Neural crest cell (in vitro differentiated cells): ENCODE results near the gene ID2. TPM values are rescaled to one million over a fixed set of nuclear protein-coding genes. Genes with fewer than 3 reads are reported as not detected.

ENCODE experiments used
- DNase-seq: peaks from one replicate; pipeline ENCODE4 v3.0.0; 2021; ENCODE audit warnings: low read depth, mixed read lengths, low spot score
- H3K27ac Mint-ChIP-seq: one replicate; pipeline ENCODE4 v1.8.0; 2021; ENCODE audit warnings: mild to moderate bottlenecking, mixed read lengths; ENCODE audit not compliant: unreplicated experiment
- H3K27me3 Mint-ChIP-seq: 2 replicates; pipeline ENCODE4 v1.8.0; 2021; ENCODE audit warnings: low read depth, mild to moderate bottlenecking, mixed read lengths
- H3K36me3 Mint-ChIP-seq: 2 replicates; pipeline ENCODE4 v1.8.0; 2021; ENCODE audit warnings: low read depth, mild to moderate bottlenecking, mixed read lengths
- H3K4me1 Mint-ChIP-seq: 2 replicates; pipeline ENCODE4 v1.8.0; 2021; ENCODE audit warnings: mixed read lengths
- H3K4me3 Mint-ChIP-seq: one replicate; pipeline ENCODE4 v1.8.0; 2021; ENCODE audit warnings: mild to moderate bottlenecking, mixed read lengths
- H3K9me3 Mint-ChIP-seq: 2 replicates; pipeline ENCODE4 v1.8.0; 2021; ENCODE audit warnings: mixed read lengths
- total RNA-seq: library from RNA; stranded (reverse); gene quantifications from 2 replicates; pipeline ENCODE4 v1.2.1, GENCODE V29; 2021
- TF ChIP-seq, protein P1 (sequence below): fragments of 200-600 bp; sonication (generic); conservative IDR thresholded peaks from 2 replicates; pipeline ENCODE4 v1.5.0; 2021; ENCODE audit warnings: antibody characterized with exemption, mild to moderate bottlenecking

The ID2 gene
- total RNA-seq, 1 donor from 2014 or later = 46.1 TPM

DNA sequence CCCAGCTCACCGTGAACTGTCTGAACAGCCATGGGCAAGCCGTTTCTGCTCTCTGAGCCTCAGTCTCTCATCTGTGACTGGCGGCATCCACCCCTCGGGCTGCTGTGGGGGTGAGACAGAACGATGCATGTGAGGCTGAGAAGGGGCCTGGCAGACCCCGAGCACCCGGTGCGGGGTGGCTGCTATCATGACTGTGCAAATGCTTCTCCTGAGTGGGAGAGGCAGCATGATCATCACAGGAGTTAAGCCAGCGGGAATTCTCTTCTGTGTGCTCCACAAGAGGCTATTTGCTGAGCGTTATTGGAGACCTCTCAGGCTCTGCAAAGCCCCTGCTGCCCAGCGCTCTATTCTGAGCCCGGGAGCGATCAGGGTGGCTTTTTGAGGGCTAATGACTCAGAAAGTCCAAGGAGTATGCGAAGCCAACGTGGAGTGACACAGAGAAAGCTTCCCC lies 45.8 kb upstream of the ID2 start:
- peaks cover 9% of the 10 kb centered on the region for H3K27me3 Mint-ChIP-seq
- peaks cover 66% of the 10 kb centered on the region for H3K4me1 Mint-ChIP-seq
- H3K36me3 Mint-ChIP-seq = no peaks in the 10 kb centered on the region
- peak overlapping the region; percentile 64 for H3K4me3 Mint-ChIP-seq
- no peak for DNase-seq
- TF ChIP-seq, protein P1, sequence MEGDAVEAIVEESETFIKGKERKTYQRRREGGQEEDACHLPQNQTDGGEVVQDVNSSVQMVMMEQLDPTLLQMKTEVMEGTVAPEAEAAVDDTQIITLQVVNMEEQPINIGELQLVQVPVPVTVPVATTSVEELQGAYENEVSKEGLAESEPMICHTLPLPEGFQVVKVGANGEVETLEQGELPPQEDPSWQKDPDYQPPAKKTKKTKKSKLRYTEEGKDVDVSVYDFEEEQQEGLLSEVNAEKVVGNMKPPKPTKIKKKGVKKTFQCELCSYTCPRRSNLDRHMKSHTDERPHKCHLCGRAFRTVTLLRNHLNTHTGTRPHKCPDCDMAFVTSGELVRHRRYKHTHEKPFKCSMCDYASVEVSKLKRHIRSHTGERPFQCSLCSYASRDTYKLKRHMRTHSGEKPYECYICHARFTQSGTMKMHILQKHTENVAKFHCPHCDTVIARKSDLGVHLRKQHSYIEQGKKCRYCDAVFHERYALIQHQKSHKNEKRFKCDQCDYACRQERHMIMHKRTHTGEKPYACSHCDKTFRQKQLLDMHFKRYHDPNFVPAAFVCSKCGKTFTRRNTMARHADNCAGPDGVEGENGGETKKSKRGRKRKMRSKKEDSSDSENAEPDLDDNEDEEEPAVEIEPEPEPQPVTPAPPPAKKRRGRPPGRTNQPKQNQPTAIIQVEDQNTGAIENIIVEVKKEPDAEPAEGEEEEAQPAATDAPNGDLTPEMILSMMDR = no peak
- H3K27ac Mint-ChIP-seq = peak overlapping the region; percentile 87
- H3K9me3 Mint-ChIP-seq = no peaks in the 10 kb centered on the region

- H3K27ac Mint-ChIP-seq = peak overlapping the region; percentile 87
- DNase-seq = no peak
- no peaks in the 10 kb centered on the region for H3K9me3 Mint-ChIP-seq
Observed at GRCh38 chr2:8636721-8637636, 44.9 kb upstream of the ID2 start.

DNA sequence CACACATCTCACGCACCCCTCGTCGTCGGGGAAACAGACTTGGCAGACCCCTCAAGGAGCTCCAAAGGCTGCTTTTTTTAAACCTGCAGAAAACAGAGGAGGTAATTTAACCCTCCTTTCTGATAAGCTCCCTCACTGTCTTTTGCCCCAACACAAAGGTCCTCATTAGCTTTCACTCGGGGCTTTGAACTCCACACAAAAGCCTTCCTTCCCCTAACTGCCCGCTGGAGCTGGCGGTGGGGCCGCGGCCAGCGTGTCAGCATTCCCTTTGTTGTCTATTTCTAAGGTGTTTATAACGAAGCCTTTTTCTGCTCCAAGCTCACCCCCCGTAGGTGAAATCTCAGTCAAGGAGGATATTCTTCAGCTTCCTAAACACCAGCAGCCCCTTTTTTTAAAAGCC lies 43.5 kb upstream of the ID2 start:
- Mint-ChIP-seq H3K4me1 (peaks cover 88% of the 10 kb centered on the region), H3K9me3 (no peaks in the 10 kb centered on the region), H3K36me3 (no peaks in the 10 kb centered on the region), H3K4me3 (peak overlapping the region; percentile 66), H3K27ac (peak overlapping the region; percentile 93), H3K27me3 (peaks cover 9% of the 10 kb centered on the region)
- TF ChIP-seq, protein P1 = no peak
- peak; percentile 23 for DNase-seq

More at GRCh38 chr2:8636721-8637636, 44.9 kb upstream of the ID2 start:
- H3K27me3 Mint-ChIP-seq = peaks cover 9% of the 10 kb centered on the region
- H3K4me3 Mint-ChIP-seq = peak overlapping the region; percentile 64
- no peaks in the 10 kb centered on the region for H3K36me3 Mint-ChIP-seq
- TF ChIP-seq, protein P1 = no peak
- peaks cover 75% of the 10 kb centered on the region for H3K4me1 Mint-ChIP-seq

GRCh38 chr2:8639122-8639635 lies 42.7 kb upstream of the ID2 start:
- Mint-ChIP-seq H3K4me1 (peaks cover 90% of the 10 kb centered on the region), H3K4me3 (peak overlapping the region; percentile 66), H3K9me3 (no peaks in the 10 kb centered on the region), H3K27me3 (peaks cover 9% of the 10 kb centered on the region), H3K36me3 (no peaks in the 10 kb centered on the region), H3K27ac (peak overlapping the region; percentile 93)
- TF ChIP-seq, protein P1 = no peak
- DNase-seq = no peak

- Mint-ChIP-seq H3K9me3 (no peaks in the 10 kb centered on the region), H3K27ac (no peak overlapping the region), H3K4me3 (no peak overlapping the region), H3K27me3 (peaks cover 9% of the 10 kb centered on the region), H3K36me3 (no peaks in the 10 kb centered on the region), H3K4me1 (peaks cover 84% of the 10 kb centered on the region)
- TF ChIP-seq, protein P1 = no peak
- no peak for DNase-seq
Observed at GRCh38 chr2:8640498-8640897, 41.4 kb upstream of the ID2 start.
